HPDE6-E6E7 (cell line): ENCODE measurements around the gene MYL12A.

Experiments
- DNase-seq: peaks from one replicate; pipeline ENCODE4 v3.0.0; 2011; ENCODE audit warnings: missing footprints; ENCODE audit errors: extremely low spot score

MYL12A gene

DNA sequence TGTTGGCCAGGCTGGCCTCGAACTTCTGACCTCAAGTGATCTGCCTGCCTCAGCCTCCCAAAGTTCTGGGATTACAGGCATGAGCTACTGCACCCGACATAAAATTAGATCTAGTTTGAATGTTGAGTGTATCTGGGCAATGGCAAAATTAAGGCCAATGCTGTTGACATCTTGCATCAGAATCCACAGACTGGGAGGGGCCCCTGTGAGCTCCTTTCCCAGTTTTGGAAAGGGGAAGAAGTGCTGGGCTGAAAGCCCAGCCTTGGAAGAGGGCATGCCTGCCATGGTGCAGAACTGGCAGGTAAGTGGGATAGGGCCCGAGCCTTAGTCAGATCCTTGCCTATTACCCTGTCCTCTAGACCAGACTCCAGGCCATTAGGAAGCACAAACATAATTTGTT, 23.4 kb upstream of the MYL12A start:
- DNase-seq, result no peak

DNA sequence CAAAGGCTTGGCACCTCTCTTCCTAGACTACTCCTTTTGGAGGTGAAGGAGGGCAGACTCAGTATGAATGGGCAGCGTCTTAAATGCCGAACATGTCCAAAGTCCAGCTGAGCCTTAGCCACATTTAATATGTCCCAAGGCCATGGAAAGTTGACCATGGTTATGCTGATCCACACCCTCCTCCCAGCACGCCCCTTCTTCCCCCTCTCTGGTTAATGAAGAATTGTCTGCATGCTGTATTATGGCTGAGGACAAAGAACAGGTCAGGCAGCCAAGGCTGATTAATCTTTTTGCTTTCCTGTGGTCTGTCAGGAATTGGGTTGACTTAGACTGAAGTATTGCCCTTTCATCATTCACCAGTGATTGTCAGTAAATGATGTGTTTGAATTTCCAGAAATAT, 22.0 kb upstream of the MYL12A start:
- DNase-seq, result no peak

GRCh38 chr18:3226048-3226447, 21.6 kb upstream of the MYL12A start:
- DNase-seq, result no peak

GRCh38 chr18:3230401-3231334, 16.9 kb upstream of the MYL12A start:
- no peak for DNase-seq

- DNase-seq, result no peak
Measured at GRCh38 chr18:3233004-3233403, 14.6 kb upstream of the MYL12A start.

DNA sequence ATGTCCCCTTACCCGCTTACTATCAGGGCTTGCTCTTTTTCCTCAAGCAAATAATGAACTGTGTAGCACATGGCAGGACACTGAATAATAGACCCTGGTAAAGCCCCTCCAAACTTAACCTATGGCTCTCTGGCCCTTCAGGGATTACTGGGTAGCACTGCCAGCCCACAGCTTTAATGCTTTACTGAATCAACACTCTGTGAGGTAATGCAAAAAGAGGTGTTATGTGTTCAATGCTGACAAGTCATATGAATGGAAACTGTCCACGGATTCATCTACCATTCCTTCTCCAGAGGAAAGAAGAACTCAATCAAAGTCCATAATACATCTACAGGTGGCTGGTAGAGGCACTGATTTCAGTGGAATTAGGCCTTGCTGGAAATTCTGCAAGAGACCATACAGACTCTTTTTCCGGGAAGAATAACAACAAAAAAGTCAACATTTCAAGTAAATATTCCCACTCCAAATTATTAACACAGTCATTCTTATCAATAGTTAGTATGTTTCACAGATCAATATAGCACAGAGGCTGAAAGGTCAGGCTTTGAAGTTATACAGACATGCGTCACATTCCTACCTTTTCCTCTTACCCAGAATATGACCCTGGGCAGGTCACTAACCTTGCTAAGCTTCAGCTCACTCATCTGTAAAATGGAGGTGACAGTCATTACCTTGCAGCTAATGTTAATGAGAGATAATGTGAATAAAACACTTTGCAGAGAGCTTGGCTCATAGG, 14.0 kb upstream of the MYL12A start:
- DNase-seq, result no peak

DNA sequence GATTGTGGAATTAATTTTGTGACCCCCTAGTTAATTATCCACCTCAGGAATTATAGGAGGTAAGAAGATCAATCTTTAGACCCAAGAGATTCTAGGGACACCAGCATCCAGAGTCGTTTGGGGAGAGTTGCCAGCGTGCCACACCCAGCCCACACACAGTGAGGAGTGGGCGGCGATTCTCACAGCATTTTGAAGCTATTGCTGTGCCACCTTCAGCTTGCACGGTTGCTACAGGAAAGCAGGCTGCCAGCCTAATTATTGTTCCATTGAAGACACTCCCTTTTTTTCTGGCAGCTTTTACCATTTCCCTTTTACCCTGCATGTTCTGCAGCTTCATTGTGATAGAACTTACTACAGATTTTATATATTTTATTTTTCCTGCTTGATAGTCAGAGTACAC, 13.1 kb upstream of the MYL12A start:
- DNase-seq, result no peak

DNA sequence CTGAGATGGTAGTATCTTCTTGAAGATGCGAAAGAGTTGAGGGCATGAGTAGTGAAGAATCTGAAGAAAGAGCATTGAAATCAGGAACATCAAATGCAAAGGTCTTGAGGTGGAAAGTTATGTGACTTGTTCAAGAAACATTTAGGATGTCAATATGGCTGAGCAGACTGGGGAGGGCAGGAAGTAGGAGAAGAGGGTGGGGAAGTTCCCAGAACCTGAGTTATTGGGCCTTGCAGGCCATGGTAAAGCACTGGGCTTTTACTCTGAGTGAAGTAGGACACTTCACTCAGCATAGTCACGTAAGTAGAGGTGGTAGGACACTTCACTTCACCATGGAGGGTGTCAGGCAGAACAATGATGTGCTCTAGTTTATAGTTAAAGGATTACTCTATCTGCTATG, 11.8 kb upstream of the MYL12A start:
- DNase-seq, result no peak

DNA sequence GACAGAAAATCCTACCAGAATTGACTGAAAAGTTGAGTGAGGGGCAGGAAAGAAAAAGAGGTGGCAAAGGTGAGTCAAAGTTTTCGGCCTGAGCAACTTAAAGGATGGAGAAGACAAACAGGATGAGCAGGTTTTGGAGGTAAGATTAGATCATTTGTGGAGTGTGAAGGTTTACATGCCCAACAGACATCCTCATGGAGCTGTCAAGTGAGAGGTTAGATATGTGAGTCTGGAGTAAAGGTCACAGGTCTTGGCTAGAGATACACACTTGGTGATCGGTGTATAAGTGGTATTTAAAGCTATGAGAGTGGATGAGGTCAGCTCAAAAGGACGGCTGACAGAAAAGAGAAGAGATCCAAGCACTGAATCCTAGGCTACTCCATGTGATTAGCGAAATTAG, 11.1 kb upstream of the MYL12A start:
- no peak for DNase-seq

DNA sequence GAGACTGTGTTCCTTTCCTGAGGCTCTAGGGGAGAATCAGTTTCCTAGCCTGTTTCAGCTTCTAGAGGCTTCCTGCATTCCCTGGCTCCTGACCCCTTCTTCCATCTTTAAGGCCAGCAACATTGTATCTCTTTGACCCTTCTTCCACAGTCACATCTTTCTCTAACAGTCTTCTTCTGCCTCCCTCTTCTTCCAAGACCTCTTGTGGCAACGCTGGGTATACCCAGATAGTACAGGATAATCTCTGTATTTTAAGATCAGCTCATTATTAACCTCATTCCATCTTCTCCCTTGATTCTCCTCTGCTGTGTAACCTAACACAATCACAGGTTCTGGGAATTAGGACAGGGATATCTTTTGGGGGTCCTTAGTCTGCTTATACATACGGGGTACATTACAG, 8.9 kb upstream of the MYL12A start:
- DNase-seq, result no peak

- no peak for DNase-seq
Measured at GRCh38 chr18:3245185-3245564, 2.4 kb upstream of the MYL12A start.

DNA sequence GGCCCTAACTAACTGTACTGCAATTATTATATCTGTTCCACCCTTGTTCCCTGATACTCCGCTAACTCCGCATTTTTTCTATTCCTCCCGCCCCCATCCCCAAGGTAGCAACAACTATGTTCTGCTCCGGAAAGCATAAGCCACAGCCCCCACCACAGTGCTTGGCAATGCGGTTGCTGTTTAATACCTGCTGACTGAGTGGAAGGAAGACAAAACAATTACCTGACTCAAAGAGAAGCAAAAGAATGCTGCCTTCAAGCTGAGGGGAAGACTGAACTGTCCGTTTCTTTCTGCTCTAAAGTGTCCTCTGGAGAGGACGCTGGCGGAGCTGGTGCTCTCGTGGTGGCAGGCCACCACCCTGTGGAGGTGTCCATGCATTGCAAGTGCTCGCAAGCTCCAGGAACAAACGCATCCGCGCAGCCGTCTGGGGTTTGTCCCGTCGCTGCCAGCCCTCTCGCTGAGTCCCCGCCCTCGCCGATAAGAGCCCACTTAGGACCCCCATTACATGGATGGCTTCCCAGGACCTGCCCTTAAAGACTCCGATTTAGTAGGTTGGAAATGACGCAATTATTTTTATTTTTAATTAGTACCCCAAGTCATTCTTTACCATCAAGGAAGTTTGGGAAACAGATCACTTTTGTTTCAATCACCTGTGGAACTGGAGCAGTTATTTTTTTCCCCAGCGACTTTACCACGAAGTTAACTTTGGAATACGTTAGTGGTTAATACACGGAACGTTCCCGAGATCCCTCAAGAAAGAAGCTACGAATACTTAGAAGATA, 1.6 kb upstream of the MYL12A start:
- peak; percentile 69 for DNase-seq

DNA sequence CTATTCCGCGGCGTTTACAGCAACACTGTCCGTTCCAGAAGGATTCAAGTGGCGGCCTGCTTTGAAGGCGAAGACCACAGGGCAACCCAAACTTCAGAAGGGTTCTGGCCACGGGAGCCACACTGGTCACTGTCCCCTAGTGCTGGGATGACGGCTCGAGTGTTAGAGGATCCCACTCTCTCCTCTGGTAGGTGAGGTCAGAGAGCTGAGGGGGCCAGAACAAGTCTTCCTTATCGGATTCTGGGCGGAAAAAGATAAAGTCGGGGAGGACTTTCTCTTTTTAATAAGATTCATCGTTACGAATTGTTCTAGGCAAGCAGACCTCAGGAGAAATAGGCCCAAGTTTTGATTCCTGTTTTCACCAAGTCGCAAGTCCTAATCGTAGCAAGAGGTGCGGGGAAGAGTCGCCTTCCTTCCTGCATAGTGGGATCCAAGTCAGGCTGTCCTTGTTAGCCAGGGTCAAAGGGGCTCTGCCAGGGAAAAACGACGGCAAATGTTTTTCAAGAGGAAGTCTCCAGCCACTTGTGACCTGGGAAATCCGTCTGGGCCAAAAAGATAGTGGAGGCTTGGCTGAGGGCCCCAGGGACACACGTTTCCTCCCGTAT, 864 bp upstream of the MYL12A start:
- DNase-seq, result no peak

DNA sequence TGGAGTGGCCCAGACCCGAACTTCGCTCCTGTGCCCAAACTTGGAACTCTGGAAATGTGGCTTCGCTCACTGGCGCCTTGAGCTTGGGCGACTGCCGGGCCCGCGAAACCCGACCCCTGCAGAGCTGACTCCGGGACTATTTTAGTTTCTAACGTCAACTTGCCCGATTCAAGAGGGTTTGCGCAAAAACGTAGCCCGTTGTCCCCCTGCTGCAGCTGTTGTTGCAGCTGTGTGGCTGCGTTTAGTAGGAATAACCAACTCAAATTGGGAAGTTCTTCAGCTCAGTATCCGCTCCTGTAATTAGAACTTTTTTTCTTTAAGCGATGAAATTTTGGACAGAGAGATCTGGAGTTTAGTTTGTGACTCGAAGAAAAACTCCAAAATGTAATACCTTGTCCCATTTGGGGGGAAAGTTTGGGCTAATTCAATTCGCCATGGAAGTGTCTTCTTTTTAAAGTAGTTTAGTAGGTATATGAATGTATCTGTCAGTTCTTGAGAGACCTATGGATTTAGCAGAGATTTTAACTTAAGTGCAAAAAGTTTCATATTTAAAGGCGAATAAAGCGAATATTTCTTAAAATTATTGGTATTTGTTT, 559 bp downstream of the MYL12A start:
- DNase-seq, result no peak

GRCh38 chr18:3248658-3249359, 1.2 kb downstream of the MYL12A start:
- DNase-seq, result no peak

DNA sequence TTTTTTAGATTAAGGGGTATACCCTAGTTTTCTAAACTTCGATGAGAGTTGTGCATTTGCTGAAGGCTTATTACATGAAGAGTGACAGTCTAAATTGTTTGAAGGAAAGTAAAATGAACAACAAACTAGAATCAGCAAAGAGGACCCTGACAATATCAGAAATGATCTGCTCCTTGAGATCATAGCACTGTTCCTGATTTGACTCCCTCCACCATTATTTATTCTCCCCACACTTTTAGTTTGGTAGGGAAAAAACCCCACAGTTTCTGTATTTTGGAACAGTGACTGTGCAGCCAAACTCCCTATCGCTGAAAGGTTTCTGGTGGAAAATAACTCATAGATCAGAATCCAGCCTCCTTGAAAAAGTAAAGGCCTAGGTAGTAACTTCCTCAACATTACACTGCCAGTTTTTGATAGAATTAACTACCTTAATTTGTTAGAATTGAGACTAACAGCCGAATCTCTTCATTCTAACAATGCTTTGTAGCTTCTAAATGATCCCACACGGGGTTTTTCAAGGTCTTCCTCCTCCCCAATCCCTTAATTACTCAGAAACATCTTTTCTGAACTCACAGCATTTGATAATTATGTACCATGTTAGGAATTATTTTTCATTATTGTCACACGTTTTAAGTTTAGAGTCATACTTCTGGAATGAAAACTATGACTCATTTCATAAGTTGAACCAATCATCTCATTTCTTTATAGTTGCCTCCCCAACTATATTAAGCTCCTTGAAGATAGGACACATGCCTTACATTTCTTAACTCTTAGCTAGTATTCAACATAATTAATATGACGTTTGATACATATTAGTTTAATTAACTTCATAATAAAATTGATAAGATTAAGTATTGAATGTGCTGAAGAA, 2.9 kb downstream of the MYL12A start:
- DNase-seq, result no peak

DNA sequence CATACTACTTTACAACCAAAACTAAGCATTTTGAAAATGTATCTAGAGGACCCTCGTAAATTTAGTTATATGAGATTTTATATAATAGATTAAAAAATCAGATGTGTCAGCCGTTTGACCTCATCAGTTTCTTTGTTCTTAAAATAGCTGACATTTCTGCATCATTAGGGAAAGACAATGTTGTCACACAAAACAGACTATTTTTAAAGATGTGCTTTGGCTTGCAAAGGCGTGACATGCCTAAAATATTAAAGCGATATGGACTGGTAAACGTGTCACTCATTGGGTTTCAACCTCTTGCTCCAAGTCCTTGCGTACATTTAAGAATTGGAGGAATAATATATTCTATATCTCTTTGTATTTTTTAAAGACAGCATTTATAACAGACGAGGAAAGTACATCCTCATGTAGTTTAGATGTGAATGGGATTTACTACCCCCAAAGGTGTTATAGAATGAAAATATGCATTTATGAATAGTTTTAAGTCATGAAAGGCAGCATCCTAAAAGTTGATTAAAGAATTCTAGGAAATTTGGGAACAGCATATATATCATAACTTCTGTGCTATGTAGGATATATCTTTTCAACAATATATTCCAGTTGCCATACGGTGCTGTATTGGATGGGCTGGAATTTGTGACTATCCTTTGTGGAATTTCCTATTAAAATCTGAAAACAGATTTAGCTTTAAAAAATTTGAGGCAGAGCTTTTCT, 3.8 kb downstream of the MYL12A start:
- no peak for DNase-seq

GRCh38 chr18:3251963-3252277, 4.3 kb downstream of the MYL12A start:
- no peak for DNase-seq

- DNase-seq, result no peak
Measured at GRCh38 chr18:3252843-3253242, 5.2 kb downstream of the MYL12A start.
